GM12891 (cell line): Measurements from ENCODE around the gene TASP1.
"Not testable (repeated sequence)": the region's sequence is repeated elsewhere in the genome, so short reads cannot be mapped to it uniquely, and the experiment has no call there.

ENCODE experiments used
- POLR2A ChIP-seq: IDR thresholded peaks from 2 replicates; pipeline ENCODE4 v1.6.1; 2011; ENCODE audit warnings: low read depth, low read length, control low read depth
- POLR2AphosphoS5 ChIP-seq: IDR thresholded peaks from 2 replicates; pipeline ENCODE4 v1.6.1; 2011; ENCODE audit warnings: low read depth, low read length, control low read depth
- POU2F2 ChIP-seq: IDR thresholded peaks from 2 replicates; pipeline ENCODE4 v1.6.1; 2011; ENCODE audit warnings: low read depth, mild to moderate bottlenecking, control low read depth, low read length, moderate library complexity
- SPI1 ChIP-seq: IDR thresholded peaks from 2 replicates; pipeline ENCODE4 v1.6.1; 2011; ENCODE audit warnings: low read depth, low read length, control low read depth
- TAF1 ChIP-seq: IDR thresholded peaks from 2 replicates; pipeline ENCODE4 v1.6.1; 2011; ENCODE audit warnings: low read depth, low read length, control low read depth

GRCh38 chr20:13362165-13362564 is 276.6 kb downstream of the TASP1 start:
- not testable (repeated sequence) for TF ChIP-seq POLR2AphosphoS5, POU2F2, POLR2A, TAF1, SPI1
